H9 (cell line): ENCODE results near the gene MYT1. TPM values are rescaled to one million over a fixed set of nuclear protein-coding genes. Genes with fewer than 3 reads are reported as not detected.

Source experiments
- DNase-seq: peaks from one replicate; pipeline ENCODE4 v3.0.0-alpha.2; 2017
- H2AFZ ChIP-seq: one replicate; pipeline ENCODE4 v1.6.1; 2013; ENCODE audit warnings: mild to moderate bottlenecking, low read length, control low read depth, moderate library complexity
- H2AK5ac ChIP-seq: 2 replicates; pipeline ENCODE4 v1.6.1; 2013; ENCODE audit warnings: low read length, control low read depth, mixed read lengths; ENCODE audit not compliant: insufficient read length
- H2BK120ac ChIP-seq: one replicate; pipeline ENCODE4 v1.6.1; 2013; ENCODE audit warnings: low read depth, mild to moderate bottlenecking, low read length, control low read depth, inconsistent platforms; ENCODE audit not compliant: poor library complexity, severe bottlenecking
- H2BK12ac ChIP-seq: 2 replicates; pipeline ENCODE4 v1.6.1; 2013; ENCODE audit warnings: low read length, control low read depth, mixed read lengths, low read depth; ENCODE audit not compliant: insufficient read length
- H2BK15ac ChIP-seq: 2 replicates; pipeline ENCODE4 v1.6.1; 2013; ENCODE audit warnings: low read depth, low read length, control low read depth
- H2BK20ac ChIP-seq: one replicate; pipeline ENCODE4 v1.6.1; 2013; ENCODE audit warnings: low read depth, mild to moderate bottlenecking, low read length, control low read depth, inconsistent platforms; ENCODE audit not compliant: poor library complexity, severe bottlenecking
- H2BK5ac ChIP-seq: 2 replicates; pipeline ENCODE4 v1.6.1; 2013; ENCODE audit warnings: low read length, control low read depth, mixed read lengths; ENCODE audit not compliant: insufficient read length
- H3K14ac ChIP-seq: 2 replicates; pipeline ENCODE4 v1.6.1; 2013; ENCODE audit warnings: low read length, control low read depth; ENCODE audit not compliant: insufficient read depth
- H3K18ac ChIP-seq: 2 replicates; pipeline ENCODE4 v1.6.1; 2013; ENCODE audit warnings: low read depth, mild to moderate bottlenecking, mixed read lengths, low read length, control low read depth; ENCODE audit not compliant: insufficient read length
- H3K23ac ChIP-seq: 2 replicates; pipeline ENCODE4 v1.6.1; 2013; ENCODE audit warnings: low read length, control low read depth, mixed read lengths, low read depth; ENCODE audit not compliant: insufficient read length
- H3K23me2 ChIP-seq: 2 replicates; pipeline ENCODE4 v1.6.1; 2013; ENCODE audit warnings: low read depth, mild to moderate bottlenecking, mixed read lengths, low read length, control low read depth; ENCODE audit not compliant: insufficient read length, poor library complexity, severe bottlenecking
- H3K27ac ChIP-seq: 2 replicates; pipeline ENCODE4 v1.5.1; 2013; ENCODE audit warnings: low read length, control low read depth, mixed read lengths, low read depth; ENCODE audit not compliant: insufficient read length
- H3K27me3 ChIP-seq: 2 replicates; pipeline ENCODE4 v1.6.1; 2013; ENCODE audit warnings: low read length, control low read depth, inconsistent platforms; ENCODE audit not compliant: insufficient read depth
- H3K4ac ChIP-seq: 2 replicates; pipeline ENCODE4 v1.6.1; 2013; ENCODE audit warnings: low read depth, mild to moderate bottlenecking, control low read depth, inconsistent platforms, low read length, moderate library complexity
- H3K4me1 ChIP-seq: 2 replicates; pipeline ENCODE4 v1.6.1; 2013; ENCODE audit warnings: low read length, control low read depth, inconsistent platforms; ENCODE audit not compliant: insufficient read depth
- H3K4me2 ChIP-seq: 2 replicates; pipeline ENCODE4 v1.6.1; 2013; ENCODE audit warnings: low read length, control low read depth, mixed read lengths; ENCODE audit not compliant: insufficient read length, insufficient read depth
- H3K56ac ChIP-seq: 2 replicates; pipeline ENCODE4 v1.6.1; 2013; ENCODE audit warnings: low read depth, mild to moderate bottlenecking, mixed read lengths, low read length, control low read depth; ENCODE audit not compliant: insufficient read length
- H3K79me1 ChIP-seq: 2 replicates; pipeline ENCODE4 v1.6.1; 2013; ENCODE audit warnings: low read depth, mild to moderate bottlenecking, moderate library complexity, low read length, control low read depth, inconsistent platforms; ENCODE audit not compliant: insufficient read depth, poor library complexity, severe bottlenecking
- H3K79me2 ChIP-seq: 2 replicates; pipeline ENCODE4 v1.6.1; 2013; ENCODE audit warnings: low read length, control low read depth, inconsistent platforms; ENCODE audit not compliant: insufficient read depth
- H3K9ac ChIP-seq: 2 replicates; pipeline ENCODE4 v1.6.1; 2013; ENCODE audit warnings: low read length, control low read depth, mixed read lengths; ENCODE audit not compliant: insufficient read length; ENCODE audit errors: extremely low read depth
- H3K9me3 ChIP-seq: one replicate; pipeline ENCODE4 v1.6.1; 2013; ENCODE audit warnings: low read depth, low read length, inconsistent platforms; ENCODE audit not compliant: control insufficient read depth
- H3T11ph ChIP-seq: one replicate; pipeline ENCODE4 v1.6.1; 2013; ENCODE audit warnings: mild to moderate bottlenecking, low read length, control low read depth, inconsistent platforms
- H4K20me1 ChIP-seq: one replicate; pipeline ENCODE4 v1.6.1; 2013; ENCODE audit not compliant: control insufficient read depth, insufficient read length, insufficient read depth
- H4K5ac ChIP-seq: 2 replicates; pipeline ENCODE4 v1.6.1; 2013; ENCODE audit warnings: low read depth, mild to moderate bottlenecking, mixed read lengths, low read length, control low read depth; ENCODE audit not compliant: insufficient read length
- H4K8ac ChIP-seq: replicated peaks from 2 replicates; pipeline ENCODE4 v1.6.1; 2013; ENCODE audit warnings: low read length, control low read depth, mixed read lengths, low read depth; ENCODE audit not compliant: insufficient read length
- H4K91ac ChIP-seq: 2 replicates; pipeline ENCODE4 v1.6.1; 2013; ENCODE audit warnings: low read depth, mild to moderate bottlenecking, moderate library complexity, mixed read lengths, low read length, control low read depth; ENCODE audit not compliant: insufficient read length
- H3K27ac Mint-ChIP-seq, 3 experiments: 2 replicates in 2 of 3; 3 replicates in 1 of 3; pipeline ENCODE4 v1.8.0; 2020 to 2021; ENCODE audit warnings: mixed read lengths in 3 of 3, mild to moderate bottlenecking in 1 of 3, moderate library complexity in 1 of 3
- H3K27me3 Mint-ChIP-seq: 2 replicates; pipeline ENCODE4 v1.8.0; 2021; ENCODE audit warnings: low read depth, mild to moderate bottlenecking, moderate library complexity, mixed read lengths
- H3K36me3 Mint-ChIP-seq, 3 experiments: 2 replicates in 2 of 3; 3 replicates in 1 of 3; pipeline ENCODE4 v1.8.0; 2020 to 2021; ENCODE audit warnings: low read depth in 3 of 3, mixed read lengths in 3 of 3; ENCODE audit not compliant: insufficient read depth in 1 of 3
- H3K4me1 Mint-ChIP-seq, 2 experiments: 2 replicates each; pipeline ENCODE4 v1.8.0; 2020; ENCODE audit warnings: mixed read lengths in 2 of 2
- H3K4me3 Mint-ChIP-seq, 2 experiments: 2 replicates in 1 of 2; 3 replicates in 1 of 2; pipeline ENCODE4 v1.8.0; 2020 to 2021; ENCODE audit warnings: mild to moderate bottlenecking in 2 of 2, mixed read lengths in 2 of 2, moderate library complexity in 1 of 2
- H3K9me3 Mint-ChIP-seq, 2 experiments: 2 replicates in 1 of 2; 3 replicates in 1 of 2; pipeline ENCODE4 v1.8.0; 2020; ENCODE audit warnings: mild to moderate bottlenecking in 2 of 2, mixed read lengths in 2 of 2, moderate library complexity in 1 of 2
- WGBS: extraction: QIAGEN DNeasy Blood & Tissue Kit; methylation state at CpG from one replicate; pipeline ENCODE4 v1.1.7; 2013; ENCODE audit warnings: missing lambda C conversion rate, low lambda C conversion rate, mixed read lengths; ENCODE audit not compliant: insufficient read length; ENCODE audit errors: extremely low coverage; 5-methylcytosine and 5-hydroxymethylcytosine counted together
- total RNA-seq: library from RNA; stranded (reverse); gene quantifications from 2 replicates; pipeline ENCODE4 v1.2.1, GENCODE V29; 2021
- TF ChIP-seq, protein P1 (sequence below): fragments of 200-600 bp; sonication (generic); conservative IDR thresholded peaks from 3 replicates; pipeline ENCODE4 v1.8.0; 2021; ENCODE audit warnings: antibody characterized with exemption, mild to moderate bottlenecking

MYT1 gene
- total RNA-seq, 1 experiment from 2014 or later: 0.79 TPM

DNA sequence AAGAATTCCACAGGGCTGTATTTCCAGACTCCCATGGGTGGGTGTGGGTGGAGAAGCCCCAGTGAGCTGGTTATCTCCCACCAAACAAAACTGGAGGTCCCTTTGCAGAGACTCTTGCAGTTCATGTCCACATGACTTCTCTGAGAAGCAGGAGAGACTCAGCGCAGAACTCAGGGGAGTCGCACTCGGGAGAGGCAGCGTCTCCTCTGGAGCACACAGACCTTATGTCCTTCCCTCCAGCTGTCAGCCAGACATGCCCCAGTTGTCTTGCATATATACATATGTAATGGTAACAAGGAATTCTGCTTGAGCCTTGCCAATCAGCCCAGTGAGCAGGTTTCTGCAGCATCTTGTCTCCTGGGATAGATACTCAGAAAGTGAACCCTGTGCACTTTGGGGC lies 23.8 kb downstream of the MYT1 start:
- Histone ChIP-seq H3K79me1 (no peaks in the 10 kb centered on the region), H4K20me1 (no peaks in the 10 kb centered on the region), H4K91ac (no peak overlapping the region), H3K79me2 (no peaks in the 10 kb centered on the region), H2AFZ (no peak overlapping the region), H3K9ac (no peak overlapping the region), H2BK20ac (no peak overlapping the region), H3K56ac (no peak overlapping the region), H3K23me2 (no peaks in the 10 kb centered on the region), H3K4ac (peak overlapping the region; percentile 70; the same call in 1 of the 2 replicates), H3K14ac (peak overlapping the region; percentile 73; the same call in 1 of the 2 replicates), H3K9me3 (no peaks in the 10 kb centered on the region), H2BK120ac (peak overlapping the region; percentile 94), H2BK15ac (no peak overlapping the region), H3K27ac (no peak overlapping the region), H2BK12ac (no peak overlapping the region), H3K18ac (peak overlapping the region; percentile 73), H3K23ac (no peak overlapping the region), H3K4me1 (peaks cover 20% of the 10 kb centered on the region; the same call in 1 of the 2 replicates), H2AK5ac (no peak overlapping the region), H4K5ac (no peak overlapping the region), H3K27me3 (no peaks in the 10 kb centered on the region), H3T11ph (peak overlapping the region; percentile 57), H3K4me2 (no peak overlapping the region), H2BK5ac (no peak overlapping the region), H4K8ac (no peak overlapping the region)
- Mint-ChIP-seq H3K27me3 (peaks cover 21% of the 10 kb centered on the region), H3K36me3 (peaks cover 3 to 5% (median 4%) of the 10 kb centered on the region in 3 experiments; a peak in 6 of 7 replicates), H3K27ac (peak overlapping the region in 2 of 3 experiments; percentile 26 to 70; a peak in 3 of 7 replicates), H3K4me1 (peaks cover 46 to 49% of the 10 kb centered on the region in 2 experiments), H3K4me3 (no peak overlapping the region), H3K9me3 (peaks cover 6 to 9% of the 10 kb centered on the region in 2 experiments)
- WGBS: no CpG with 5 or more reads among the region's 4 CpGs
- TF ChIP-seq, protein P1, sequence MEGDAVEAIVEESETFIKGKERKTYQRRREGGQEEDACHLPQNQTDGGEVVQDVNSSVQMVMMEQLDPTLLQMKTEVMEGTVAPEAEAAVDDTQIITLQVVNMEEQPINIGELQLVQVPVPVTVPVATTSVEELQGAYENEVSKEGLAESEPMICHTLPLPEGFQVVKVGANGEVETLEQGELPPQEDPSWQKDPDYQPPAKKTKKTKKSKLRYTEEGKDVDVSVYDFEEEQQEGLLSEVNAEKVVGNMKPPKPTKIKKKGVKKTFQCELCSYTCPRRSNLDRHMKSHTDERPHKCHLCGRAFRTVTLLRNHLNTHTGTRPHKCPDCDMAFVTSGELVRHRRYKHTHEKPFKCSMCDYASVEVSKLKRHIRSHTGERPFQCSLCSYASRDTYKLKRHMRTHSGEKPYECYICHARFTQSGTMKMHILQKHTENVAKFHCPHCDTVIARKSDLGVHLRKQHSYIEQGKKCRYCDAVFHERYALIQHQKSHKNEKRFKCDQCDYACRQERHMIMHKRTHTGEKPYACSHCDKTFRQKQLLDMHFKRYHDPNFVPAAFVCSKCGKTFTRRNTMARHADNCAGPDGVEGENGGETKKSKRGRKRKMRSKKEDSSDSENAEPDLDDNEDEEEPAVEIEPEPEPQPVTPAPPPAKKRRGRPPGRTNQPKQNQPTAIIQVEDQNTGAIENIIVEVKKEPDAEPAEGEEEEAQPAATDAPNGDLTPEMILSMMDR: no peak
- DNase-seq: no peak
